ENCODE results near the gene CHI3L2.

The CHI3L2 gene

DNA sequence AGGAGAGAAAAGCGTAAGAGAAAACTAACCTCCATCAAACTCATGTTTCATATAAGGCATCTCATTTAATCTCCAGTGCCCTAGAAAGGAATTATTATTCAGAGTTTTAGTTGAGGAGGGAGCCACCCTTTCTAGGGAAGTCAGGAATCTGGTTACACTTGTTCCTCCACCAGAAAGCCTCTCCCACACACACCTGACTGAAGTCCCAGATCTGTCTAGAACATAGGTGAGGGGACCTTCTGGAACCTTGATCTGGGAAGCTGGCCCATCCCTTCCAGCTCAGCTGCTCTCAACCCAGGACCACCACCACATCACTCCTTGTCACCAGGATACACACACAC is 25.2 kb upstream of the CHI3L2 start:
- DNase-seq (ENCODE audit: low read depth): no peak
- H3K4me3 ChIP-seq (ENCODE audit: low read length): no peak overlapping the region
- TF ChIP-seq CTCF (conservative IDR thresholded peaks at IDR 0.05; ENCODE audit: low read depth, low read length): no peak

- no peak for DNase-seq (ENCODE audit: low read depth)
- peak overlapping the region; percentile 43 for H3K4me3 ChIP-seq (ENCODE audit: low read length)
- TF ChIP-seq CTCF (conservative IDR thresholded peaks at IDR 0.05; ENCODE audit: low read depth, low read length): no peak
Measured at GRCh38 chr1:111202707-111203623, 24.5 kb upstream of the CHI3L2 start.

GRCh38 chr1:111203681-111204200 is 23.8 kb upstream of the CHI3L2 start:
- TF ChIP-seq CTCF (conservative IDR thresholded peaks at IDR 0.05; ENCODE audit: low read depth, low read length): no peak
- DNase-seq (ENCODE audit: low read depth): no peak
- peak overlapping the region; percentile 43 for H3K4me3 ChIP-seq (ENCODE audit: low read length)

DNA sequence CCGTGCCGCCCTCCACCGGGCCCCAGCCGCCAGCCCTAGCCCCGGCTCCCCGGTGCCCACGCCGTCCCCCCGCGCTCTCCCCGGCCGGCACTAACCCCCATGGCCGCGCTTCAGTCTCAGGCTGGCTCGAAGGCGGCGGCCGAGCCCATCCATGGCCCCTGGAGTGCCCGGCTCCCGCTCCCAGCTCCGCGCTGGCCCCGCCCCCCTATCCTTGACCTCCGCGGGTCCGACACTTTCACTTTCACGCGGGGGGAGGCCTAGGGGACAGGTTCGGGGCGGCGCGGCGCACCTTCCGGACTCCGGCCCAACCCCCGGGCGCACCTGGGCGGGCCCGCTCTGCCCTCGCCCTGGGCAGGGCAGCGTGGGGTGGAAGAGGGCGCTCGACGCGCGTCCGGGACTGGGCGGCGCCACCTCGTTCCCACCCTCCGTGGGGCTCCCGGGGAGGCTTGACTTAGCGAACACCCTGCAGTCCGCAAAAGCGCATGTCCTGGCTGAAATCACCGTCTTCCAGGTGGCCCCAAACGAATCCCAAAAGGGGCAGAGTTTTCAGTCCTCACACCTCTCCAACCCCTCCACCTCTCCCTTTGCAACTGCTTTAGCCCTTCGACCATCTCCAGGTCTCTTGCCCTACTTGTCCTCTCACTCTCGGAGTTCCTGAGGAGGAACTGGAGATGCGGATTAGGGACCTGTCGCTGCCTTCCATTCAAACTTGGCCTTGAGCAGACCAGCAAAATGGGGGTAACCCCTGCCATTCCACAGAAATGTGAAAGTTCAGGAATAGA is 23.1 kb upstream of the CHI3L2 start:
- TF ChIP-seq CTCF (conservative IDR thresholded peaks at IDR 0.05; ENCODE audit: low read depth, low read length): no peak
- H3K4me3 ChIP-seq (ENCODE audit: low read length): peak overlapping the region; percentile 43
- DNase-seq (ENCODE audit: low read depth): no peak

DNA sequence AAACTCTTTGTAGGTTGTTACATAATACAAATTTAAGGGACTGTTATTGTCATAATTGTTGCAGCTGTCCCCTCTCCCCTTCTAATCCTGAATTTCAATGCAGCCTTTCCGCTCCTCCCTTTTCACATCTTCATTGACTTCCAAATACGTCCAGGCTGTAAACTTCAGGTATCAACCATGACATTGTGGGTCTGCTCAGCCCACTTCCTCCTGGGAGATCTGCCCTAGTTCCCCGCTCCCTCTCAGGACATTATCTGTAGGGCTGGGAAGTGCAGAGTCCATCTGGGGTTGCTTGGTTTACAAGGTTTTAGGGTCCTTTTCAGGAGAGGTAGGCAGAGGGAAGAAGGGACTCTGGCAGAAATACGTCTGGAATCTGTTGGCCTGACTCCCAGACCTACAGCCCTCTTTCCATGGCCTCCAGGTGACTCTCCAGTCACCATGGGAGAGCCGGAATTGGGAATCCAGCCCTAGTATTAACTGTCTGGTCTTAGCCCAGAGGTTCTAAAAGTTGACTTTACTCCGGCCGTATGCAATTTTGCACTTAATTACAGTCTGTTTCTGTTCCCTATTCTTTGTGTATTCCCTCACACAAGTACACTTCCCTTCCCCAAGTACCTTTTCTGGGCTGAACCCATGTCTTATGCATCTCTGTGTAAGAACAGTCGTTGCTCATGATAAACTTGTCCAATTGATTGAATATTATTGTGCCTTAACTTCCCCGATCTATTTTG is 22.4 kb upstream of the CHI3L2 start:
- H3K4me3 ChIP-seq (ENCODE audit: low read length): no peak overlapping the region
- TF ChIP-seq CTCF (conservative IDR thresholded peaks at IDR 0.05; ENCODE audit: low read depth, low read length): no peak
- no peak for DNase-seq (ENCODE audit: low read depth)

DNA sequence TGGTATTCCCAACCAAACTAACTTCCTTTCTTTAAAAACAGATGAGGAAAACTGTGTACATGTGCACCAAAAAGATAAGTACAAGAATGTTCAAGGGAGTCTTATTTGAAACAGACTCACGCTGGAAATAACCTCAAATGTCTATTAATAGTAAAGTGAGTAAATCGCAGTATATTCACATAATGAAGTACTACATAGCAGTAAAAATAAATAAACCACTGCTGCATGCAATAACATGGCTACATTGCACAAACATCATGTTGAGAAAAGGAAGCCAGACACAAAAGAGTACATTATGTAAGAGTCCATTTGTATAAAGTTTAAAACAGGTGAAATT is 21.8 kb upstream of the CHI3L2 start:
- no peak overlapping the region for H3K4me3 ChIP-seq (ENCODE audit: low read length)
- DNase-seq (ENCODE audit: low read depth): no peak
- no peak for TF ChIP-seq CTCF (conservative IDR thresholded peaks at IDR 0.05; ENCODE audit: low read depth, low read length)

Data from retinal pigment epithelial cell (primary cell).